IMR-90 (cell line): Measurements from ENCODE around the gene FAM219A. TPM values are rescaled to one million over a fixed set of nuclear protein-coding genes. Genes with fewer than 3 reads are reported as not detected.

Experiments used
- ATAC-seq: fragments of 200-7000 bp; cut with Tn5 transposase; 2 replicates; pipeline ENCODE4 v1.9.1; 2020; ENCODE audit warnings: low read depth, mild to moderate bottlenecking, moderate library complexity
- BruUV-seq: library from RNA; stranded (reverse); fragments of 400-500 nt; replicated peaks from 2 replicates; lab custom pipeline; 2021; lab: Mats Ljungman, UMichigan
- CTCF ChIA-PET: fragments of 300-600 bp; formaldehyde crosslinking; extraction: SDS; loops from one replicate; lab custom pipeline; 2021; ENCODE audit warnings: antibody characterized with exemption; lab: Yijun Ruan, JAX
- POLR2A ChIA-PET: fragments of 300-600 bp; sonication (Branson Sonifier 250); formaldehyde crosslinking; loops from one replicate; lab custom pipeline; 2022; ENCODE audit warnings: antibody characterized with exemption; ENCODE audit not compliant: unreplicated experiment; lab: Charles Lee
- DNase-seq: peaks from one replicate; pipeline ENCODE4 v3.0.0; 2013
- H2AFZ ChIP-seq: replicated peaks from 2 replicates; pipeline ENCODE3; 2013; ENCODE audit warnings: low read length, mild to moderate bottlenecking; ENCODE audit not compliant: poor library complexity
- H2AK5ac ChIP-seq: 2 replicates; pipeline ENCODE4 v1.6.1; 2013; ENCODE audit warnings: low read depth, low read length, inconsistent platforms
- H2AK9ac ChIP-seq: replicated peaks from 2 replicates; pipeline ENCODE3; 2013; ENCODE audit warnings: mild to moderate bottlenecking, low read depth, low read length, moderate library complexity; ENCODE audit not compliant: poor library complexity
- H2BK120ac ChIP-seq: 2 replicates; pipeline ENCODE4 v1.6.1; 2013; ENCODE audit warnings: low read depth, low read length, inconsistent platforms
- H2BK15ac ChIP-seq: 3 replicates; pipeline ENCODE4 v1.6.1; 2013; ENCODE audit warnings: low read depth, low read length, inconsistent platforms
- H2BK20ac ChIP-seq: 2 replicates; pipeline ENCODE4 v1.6.1; 2013; ENCODE audit warnings: low read depth, mild to moderate bottlenecking, inconsistent platforms, low read length, moderate library complexity
- H2BK5ac ChIP-seq: 2 replicates; pipeline ENCODE4 v1.6.1; 2013; ENCODE audit warnings: mild to moderate bottlenecking, low read depth, low read length, inconsistent platforms; ENCODE audit not compliant: poor library complexity, severe bottlenecking
- H3K14ac ChIP-seq: replicated peaks from 2 replicates; pipeline ENCODE4 v1.6.1; 2013; ENCODE audit warnings: low read depth, low read length, inconsistent platforms
- H3K18ac ChIP-seq: 2 replicates; pipeline ENCODE4 v1.6.1; 2013; ENCODE audit warnings: low read depth, low read length, control low read depth
- H3K23ac ChIP-seq: 2 replicates; pipeline ENCODE4 v1.6.1; 2013; ENCODE audit warnings: low read depth, low read length, inconsistent platforms
- H3K27ac ChIP-seq: 2 replicates; pipeline ENCODE4 v1.5.1; 2013; ENCODE audit warnings: mild to moderate bottlenecking, control low read depth, low read length; ENCODE audit not compliant: insufficient read depth
- H3K27me3 ChIP-seq: 2 replicates; pipeline ENCODE4 v1.6.1; 2013; ENCODE audit warnings: low read length; ENCODE audit not compliant: control insufficient read depth, insufficient read depth
- H3K36me3 ChIP-seq: 2 replicates; pipeline ENCODE4 v1.6.1; 2013; ENCODE audit warnings: low read length, mixed read lengths; ENCODE audit not compliant: control insufficient read depth, insufficient read depth
- H3K4ac ChIP-seq: 2 replicates; pipeline ENCODE4 v1.6.1; 2013; ENCODE audit warnings: low read depth, low read length, inconsistent platforms
- H3K4me1 ChIP-seq: 2 replicates; pipeline ENCODE4 v1.6.1; 2013; ENCODE audit warnings: low read length, mixed read lengths; ENCODE audit not compliant: control insufficient read depth, insufficient read depth
- H3K4me2 ChIP-seq: 2 replicates; pipeline ENCODE4 v1.6.1; 2013; ENCODE audit warnings: low read depth, mild to moderate bottlenecking, control low read depth, low read length, moderate library complexity
- H3K4me3 ChIP-seq: 2 replicates; pipeline ENCODE4 v1.5.1; 2013; ENCODE audit warnings: low read depth, mild to moderate bottlenecking, control low read depth, low read length, moderate library complexity; ENCODE audit not compliant: insufficient read depth
- H3K56ac ChIP-seq: 2 replicates; pipeline ENCODE4 v1.6.1; 2013; ENCODE audit warnings: low read length, inconsistent platforms; ENCODE audit not compliant: insufficient read depth; ENCODE audit errors: extremely low read depth
- H3K79me1 ChIP-seq, 2 experiments: 2 replicates each; pipeline ENCODE4 v1.6.1; 2013; ENCODE audit warnings: low read length in 2 of 2, inconsistent platforms in 1 of 2, low read depth in 1 of 2
- H3K9ac ChIP-seq: 2 replicates; pipeline ENCODE4 v1.6.1; 2013; ENCODE audit warnings: low read depth, low read length, control low read depth
- H3K9me1 ChIP-seq: 2 replicates; pipeline ENCODE4 v1.6.1; 2013; ENCODE audit warnings: low read length, inconsistent platforms; ENCODE audit not compliant: insufficient read depth
- H3K9me3 ChIP-seq: 2 replicates; pipeline ENCODE4 v1.6.1; 2013; ENCODE audit warnings: low read length; ENCODE audit not compliant: control insufficient read depth, insufficient read depth
- H4K20me1 ChIP-seq: 2 replicates; pipeline ENCODE4 v1.6.1; 2013; ENCODE audit warnings: low read length, inconsistent platforms; ENCODE audit not compliant: insufficient read depth
- H4K5ac ChIP-seq: 2 replicates; pipeline ENCODE4 v1.6.1; 2013; ENCODE audit warnings: mild to moderate bottlenecking, low read depth, low read length, control low read depth
- H4K8ac ChIP-seq, 2 experiments: 2 replicates each; pipeline ENCODE4 v1.6.1; 2013; ENCODE audit warnings: low read depth in 2 of 2, low read length in 2 of 2, control low read depth in 1 of 2, inconsistent platforms in 1 of 2
- H4K91ac ChIP-seq: 2 replicates; pipeline ENCODE4 v1.6.1; 2013; ENCODE audit warnings: low read depth, low read length, inconsistent platforms; ENCODE audit not compliant: insufficient read depth
- BHLHE40 ChIP-seq: fragments of 150-350 bp; IDR thresholded peaks from 2 replicates; pipeline ENCODE4 v1.6.1; 2016; ENCODE audit warnings: mild to moderate bottlenecking, low read depth, low read length
- MAZ ChIP-seq: IDR thresholded peaks from 2 replicates; pipeline ENCODE4 v1.6.1; 2012; ENCODE audit warnings: low read depth, mild to moderate bottlenecking, low read length, improper control_type of control experiment, moderate library complexity, borderline replicate concordance
- WGBS, 2 experiments: methylation state at CpG; one replicate each; pipeline versions ENCODE4 v1.1.5 to v1.1.7; 2013; ENCODE audit warnings: missing lambda C conversion rate in 2 of 2; ENCODE audit not compliant: insufficient read length in 1 of 2; ENCODE audit errors: extremely low coverage in 2 of 2; 5-methylcytosine and 5-hydroxymethylcytosine counted together
- dilution Hi-C: fragments of 300-500 bp; cut with HindIII; formaldehyde crosslinking; loops from one replicate; pipeline ENCODE4 v1.14.3; 2018; ENCODE audit warnings: low sequenced_read_pairs; ENCODE audit not compliant: unreplicated experiment
- in situ Hi-C: fragments of 300-500 bp; cut with MboI; formaldehyde crosslinking; loops from 3 replicates; pipeline ENCODE4 v1.14.3; 2019; ENCODE audit warnings: low sequenced_read_pairs, inconsistent platforms, mixed read lengths
- intact Hi-C: fragments of 100-400 bp; cut with micrococcal nuclease; formaldehyde crosslinking; loops from 2 replicates; pipeline ENCODE4 v1.10.0; 2022
- polyA plus RNA-seq, 3 experiments: library from polyadenylated mRNA; depleted of rRNA; stranded (reverse); fragments of >200 nt; gene quantifications; 2 replicates each; pipeline ENCODE4 v1.2.3, GENCODE V29; 2012; ENCODE audit warnings: low replicate concordance in 1 of 3
- total RNA-seq: library from RNA; depleted of rRNA; stranded (reverse); fragments of >200 nt; gene quantifications from 2 replicates; pipeline ENCODE4 v1.2.3, GENCODE V29; 2012
- TF ChIP-seq, protein P1 (sequence below): fragments of 150-350 bp; IDR thresholded peaks from 2 replicates; pipeline ENCODE4 v1.6.1; 2016; ENCODE audit warnings: low read depth, mild to moderate bottlenecking, low read length, moderate library complexity, borderline replicate concordance

Gene FAM219A
- total and polyA plus RNA-seq, 2 of the 4 experiments (the other 2 are of a cell fraction) = 4.8 to 20.8 TPM

DNA sequence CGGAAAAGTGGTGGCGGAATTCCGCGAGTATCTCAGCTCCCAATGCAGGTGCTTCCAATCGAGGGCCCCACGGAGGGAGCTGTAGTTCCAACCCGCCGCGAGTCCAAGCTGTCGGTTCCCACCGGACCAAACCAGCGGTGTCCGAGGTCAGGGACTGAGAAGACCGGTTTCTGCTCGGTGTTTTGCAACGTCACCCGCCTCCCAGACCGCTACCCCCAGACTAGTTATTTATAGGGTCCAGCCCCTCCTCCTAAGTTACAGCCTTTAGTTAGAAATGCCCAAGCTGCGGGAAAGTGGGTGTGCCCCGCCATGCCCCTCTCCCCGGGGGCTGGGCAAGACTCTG is 81.0 kb downstream of the FAM219A start:
- Histone ChIP-seq H3K4ac (no peak overlapping the region), H4K91ac (no peak overlapping the region), H3K23ac (peak overlapping the region; percentile 93; the same call in 1 of the 2 replicates), H3K9me1 (peaks cover 8% of the 10 kb centered on the region; the same call in 1 of the 2 replicates), H2BK120ac (no peak overlapping the region), H2AK9ac (peak overlapping the region; percentile 85), H3K56ac (no peak overlapping the region; the same call in 1 of the 2 replicates), H2AK5ac (no peak overlapping the region), H3K4me2 (peak overlapping the region; percentile 96), H4K20me1 (no peaks in the 10 kb centered on the region; the same call in 1 of the 2 replicates), H3K36me3 (no peaks in the 10 kb centered on the region), H3K9me3 (peaks cover under 1% of the 10 kb centered on the region; the same call in 1 of the 2 replicates), H3K27ac (no peak overlapping the region), H3K4me1 (peaks cover 8% of the 10 kb centered on the region), H2AFZ (peak overlapping the region; percentile 98), H4K5ac (no peak overlapping the region), H3K4me3 (peak overlapping the region; percentile 54), H2BK5ac (no peak overlapping the region), H3K27me3 (peaks cover 12% of the 10 kb centered on the region; the same call in 1 of the 2 replicates), H4K8ac (peak overlapping the region in 1 of 2 experiments; percentile 64; a peak in 2 of 4 replicates), H3K14ac (0 out of 2 replicates have a peak overlapping the region, but pooled peaks have one; percentile 87), H3K18ac (no peak overlapping the region), H2BK15ac (no peak overlapping the region), H3K9ac (no peak overlapping the region), H3K79me1 (no peaks in the 10 kb centered on the region), H2BK20ac (no peak overlapping the region)
- ChIA-PET POLR2A (interaction anchor here (0.6 kb wide), 1 partner anchor 1062 kb away, joined by 8 read pairs; no protein-coding TSS in a partner anchor), CTCF (interaction anchor here (1.8 kb wide), 1 partner anchor 45 kb away, joined by 4 read pairs; no protein-coding TSS in a partner anchor)
- intact Hi-C loops (loop anchor here (5.0 kb wide), 1 partner anchor 450 kb away; no protein-coding TSS in a partner anchor), in situ Hi-C loops (no loop called here), dilution Hi-C loops (no loop called here)
- TF ChIP-seq MAZ = no peak
- TF ChIP-seq, protein P1, sequence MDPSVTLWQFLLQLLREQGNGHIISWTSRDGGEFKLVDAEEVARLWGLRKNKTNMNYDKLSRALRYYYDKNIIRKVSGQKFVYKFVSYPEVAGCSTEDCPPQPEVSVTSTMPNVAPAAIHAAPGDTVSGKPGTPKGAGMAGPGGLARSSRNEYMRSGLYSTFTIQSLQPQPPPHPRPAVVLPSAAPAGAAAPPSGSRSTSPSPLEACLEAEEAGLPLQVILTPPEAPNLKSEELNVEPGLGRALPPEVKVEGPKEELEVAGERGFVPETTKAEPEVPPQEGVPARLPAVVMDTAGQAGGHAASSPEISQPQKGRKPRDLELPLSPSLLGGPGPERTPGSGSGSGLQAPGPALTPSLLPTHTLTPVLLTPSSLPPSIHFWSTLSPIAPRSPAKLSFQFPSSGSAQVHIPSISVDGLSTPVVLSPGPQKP = no peak
- no peak for TF ChIP-seq BHLHE40
- 8% methylated on average over 11 of the region's 21 CpGs; no CpG with 5 or more reads in 1 of the 2 experiments for WGBS, 2 experiments
- BruUV-seq = no TSS peak
- ATAC-seq (no peak), DNase-seq (no peak)
